ENCODE data around the gene BTBD17.

DNA sequence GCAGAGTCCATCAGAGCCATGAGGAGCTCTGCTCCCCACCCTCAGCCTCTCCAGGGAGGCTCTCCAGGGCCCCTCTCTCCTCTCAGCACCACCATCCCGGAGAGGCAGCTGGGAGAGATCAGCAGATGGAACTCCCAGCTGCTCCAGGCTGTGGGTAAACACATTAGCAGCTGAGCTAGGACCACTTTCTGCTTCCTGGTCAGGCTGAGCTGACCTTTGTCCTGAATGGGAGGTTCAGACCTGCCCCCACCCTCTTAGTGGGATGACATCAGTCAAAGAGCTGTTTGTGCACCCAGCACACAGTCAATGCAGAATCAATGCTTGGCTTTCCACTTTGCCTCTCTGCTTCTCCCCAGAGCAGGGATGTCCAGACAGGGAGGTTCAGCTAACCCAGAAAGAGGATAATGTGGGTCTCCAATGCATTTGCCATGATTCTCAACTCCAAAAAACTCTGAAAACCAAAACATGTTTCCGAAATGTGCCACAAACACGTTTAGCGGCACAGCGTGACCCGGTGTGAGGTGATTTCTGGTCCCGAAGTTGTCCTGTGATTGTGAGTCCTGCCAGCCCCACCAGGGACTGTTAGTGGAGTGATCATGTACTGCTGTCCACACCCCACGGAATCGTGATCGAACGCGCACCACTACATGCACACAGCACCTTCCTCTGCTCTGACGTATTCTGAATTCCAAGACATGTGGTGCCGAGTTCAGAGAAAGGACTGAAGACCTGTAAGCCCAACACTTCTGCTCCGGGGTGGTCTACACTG is 12.4 kb upstream of the BTBD17 start:
- TF ChIP-seq, protein P1, sequence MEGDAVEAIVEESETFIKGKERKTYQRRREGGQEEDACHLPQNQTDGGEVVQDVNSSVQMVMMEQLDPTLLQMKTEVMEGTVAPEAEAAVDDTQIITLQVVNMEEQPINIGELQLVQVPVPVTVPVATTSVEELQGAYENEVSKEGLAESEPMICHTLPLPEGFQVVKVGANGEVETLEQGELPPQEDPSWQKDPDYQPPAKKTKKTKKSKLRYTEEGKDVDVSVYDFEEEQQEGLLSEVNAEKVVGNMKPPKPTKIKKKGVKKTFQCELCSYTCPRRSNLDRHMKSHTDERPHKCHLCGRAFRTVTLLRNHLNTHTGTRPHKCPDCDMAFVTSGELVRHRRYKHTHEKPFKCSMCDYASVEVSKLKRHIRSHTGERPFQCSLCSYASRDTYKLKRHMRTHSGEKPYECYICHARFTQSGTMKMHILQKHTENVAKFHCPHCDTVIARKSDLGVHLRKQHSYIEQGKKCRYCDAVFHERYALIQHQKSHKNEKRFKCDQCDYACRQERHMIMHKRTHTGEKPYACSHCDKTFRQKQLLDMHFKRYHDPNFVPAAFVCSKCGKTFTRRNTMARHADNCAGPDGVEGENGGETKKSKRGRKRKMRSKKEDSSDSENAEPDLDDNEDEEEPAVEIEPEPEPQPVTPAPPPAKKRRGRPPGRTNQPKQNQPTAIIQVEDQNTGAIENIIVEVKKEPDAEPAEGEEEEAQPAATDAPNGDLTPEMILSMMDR (IDR thresholded peaks at IDR 0.05) = no peak
- TF ChIP-seq EZH2phosphoT487 (IDR thresholded peaks at IDR 0.05) = no peak
